ENCODE measurements around the gene ITSN1.

ITSN1 gene

GRCh38 chr21:33684068-33684467, 41.8 kb downstream of the ITSN1 start:
- DNase-seq (ENCODE audit: low spot score): no peak
- no peak for TF ChIP-seq CTCF (IDR thresholded peaks at IDR 0.05; ENCODE audit: extremely low read depth, missing control alignments)

GRCh38 chr21:33684923-33685560, 42.7 kb downstream of the ITSN1 start:
- no peak for TF ChIP-seq CTCF (IDR thresholded peaks at IDR 0.05; ENCODE audit: extremely low read depth, missing control alignments)
- DNase-seq (ENCODE audit: low spot score): no peak

GRCh38 chr21:33685613-33686197, 43.4 kb downstream of the ITSN1 start:
- no peak for TF ChIP-seq CTCF (IDR thresholded peaks at IDR 0.05; ENCODE audit: extremely low read depth, missing control alignments)
- no peak for DNase-seq (ENCODE audit: low spot score)

- no peak for TF ChIP-seq CTCF (IDR thresholded peaks at IDR 0.05; ENCODE audit: extremely low read depth, missing control alignments)
- no peak for DNase-seq (ENCODE audit: low spot score)
Observed at GRCh38 chr21:33686386-33686785, 44.1 kb downstream of the ITSN1 start.

- no peak for DNase-seq (ENCODE audit: low spot score)
- TF ChIP-seq CTCF (IDR thresholded peaks at IDR 0.05; ENCODE audit: extremely low read depth, missing control alignments): no peak
Observed at GRCh38 chr21:33687634-33688033, 45.3 kb downstream of the ITSN1 start.

- no peak for TF ChIP-seq CTCF (IDR thresholded peaks at IDR 0.05; ENCODE audit: extremely low read depth, missing control alignments)
- DNase-seq (ENCODE audit: low spot score): no peak
Observed at GRCh38 chr21:33688353-33688752, 46.1 kb downstream of the ITSN1 start.

GRCh38 chr21:33690874-33691273, 48.6 kb downstream of the ITSN1 start:
- no peak for TF ChIP-seq CTCF (IDR thresholded peaks at IDR 0.05; ENCODE audit: extremely low read depth, missing control alignments)
- no peak for DNase-seq (ENCODE audit: low spot score)

All from GM20000 (cell line).